H1 (cell line): ENCODE data around the gene CREB3.

ENCODE experiments used
- CEBPB ChIP-seq: IDR thresholded peaks from 2 replicates; pipeline ENCODE4 v1.6.1; 2012; ENCODE audit warnings: low read depth, low read length
- CTCF ChIP-seq, 3 experiments: IDR thresholded peaks; 1 replicate in 2 of 3; 2 replicates in 1 of 3; pipeline versions ENCODE4 v1.5.1 to v1.6.1; 2011; ENCODE audit warnings: low read length in 3 of 3, mild to moderate bottlenecking in 3 of 3, inconsistent platforms in 2 of 3, low read depth in 1 of 3, moderate library complexity in 1 of 3; ENCODE audit not compliant: insufficient read depth in 1 of 3; ENCODE audit errors: control extremely low read depth in 1 of 3
- GABPA ChIP-seq: IDR thresholded peaks from 2 replicates; pipeline ENCODE4 v1.6.1; 2011; ENCODE audit warnings: mild to moderate bottlenecking, low read length, moderate library complexity, borderline replicate concordance; ENCODE audit not compliant: insufficient read depth
- POLR2AphosphoS5 ChIP-seq: IDR thresholded peaks from 2 replicates; pipeline ENCODE4 v1.6.1; 2011; ENCODE audit warnings: low read depth, low read length
- SP2 ChIP-seq: IDR thresholded peaks from 2 replicates; pipeline ENCODE4 v1.6.1; 2012; ENCODE audit warnings: mild to moderate bottlenecking, low read length, inconsistent platforms
- ZNF274 ChIP-seq: IDR thresholded peaks from 2 replicates; pipeline ENCODE4 v1.7.0; 2012; ENCODE audit warnings: low read length, borderline replicate concordance; ENCODE audit errors: extremely low read depth

- TF ChIP-seq POLR2AphosphoS5: no peak
- no peak for TF ChIP-seq CTCF (IDR thresholded peaks at IDR 0.05; ENCODE audit: control extremely low read depth in 1 of 3, insufficient read depth in 1 of 3, low read depth in 1 of 3, low read length in 3 of 3)
- no peak for TF ChIP-seq SP2
- TF ChIP-seq GABPA: no peak
- no peak for TF ChIP-seq ZNF274
- no peak for TF ChIP-seq CEBPB
Measured at GRCh38 chr9:35708146-35708545, 24.3 kb upstream of the CREB3 start.
